Activated CD4-positive, alpha-beta T cell treated with anti-CD3 and anti-CD28 coated beads, Interleukin-2, amount 50 U/mL, for 48 hours (primary cell): ENCODE results near the gene VSTM2A.
"Not testable (repeated sequence)": the region's sequence is repeated elsewhere in the genome, so short reads cannot be mapped to it uniquely, and the experiment has no call there.

Source experiments
- DNase-seq, 2 experiments: peaks; one replicate each; pipeline ENCODE4 v3.0.0-alpha.2; 2020

VSTM2A gene

GRCh38 chr7:54541669-54542625 is at the start of gene VSTM2A:
Gene VSTM2A, plus strand, starts transcription at chr7:54542375. Its CDS starts 356 bp downstream, at chr7:54542731.
- no peak for DNase-seq

- not testable (repeated sequence) for DNase-seq
Observed at GRCh38 chr7:54504531-54504930, 37.6 kb upstream of the VSTM2A start.

GRCh38 chr7:54529568-54529967 is 12.6 kb upstream of the VSTM2A start:
- no peak for DNase-seq

- no peak for DNase-seq
Observed at GRCh38 chr7:54538122-54538521, 4.1 kb upstream of the VSTM2A start.

- no peak for DNase-seq
Observed at GRCh38 chr7:54543051-54543488, 895 bp downstream of the VSTM2A start.

GRCh38 chr7:54544149-54544526 is 2.0 kb downstream of the VSTM2A start:
- DNase-seq, result no peak

- no peak for DNase-seq
Observed at GRCh38 chr7:54544527-54545240, 2.5 kb downstream of the VSTM2A start.

- no peak for DNase-seq
Observed at GRCh38 chr7:54545241-54545563, 3.0 kb downstream of the VSTM2A start.

- no peak for DNase-seq
Observed at GRCh38 chr7:54546081-54546985, 4.2 kb downstream of the VSTM2A start.

GRCh38 chr7:54546986-54547314 is 4.8 kb downstream of the VSTM2A start:
- DNase-seq, result no peak

GRCh38 chr7:54550471-54550870 is 8.3 kb downstream of the VSTM2A start:
- no peak for DNase-seq

- no peak for DNase-seq
Observed at GRCh38 chr7:54556121-54556520, 13.9 kb downstream of the VSTM2A start.

- no peak for DNase-seq
Observed at GRCh38 chr7:54559401-54559800, 17.2 kb downstream of the VSTM2A start.

- DNase-seq, result no peak
Observed at GRCh38 chr7:54560198-54560597, 18.0 kb downstream of the VSTM2A start.

- no peak for DNase-seq
Observed at GRCh38 chr7:54560723-54561122, 18.5 kb downstream of the VSTM2A start.

- no peak for DNase-seq
Observed at GRCh38 chr7:54563329-54563916, 21.2 kb downstream of the VSTM2A start.

GRCh38 chr7:54565432-54565831 is 23.3 kb downstream of the VSTM2A start:
- DNase-seq, result no peak

GRCh38 chr7:54581511-54581910 is 39.3 kb downstream of the VSTM2A start:
- DNase-seq, result no peak

- no peak for DNase-seq
Observed at GRCh38 chr7:54591404-54592386, 49.5 kb downstream of the VSTM2A start.

GRCh38 chr7:54596747-54597146 is 54.6 kb downstream of the VSTM2A start:
- DNase-seq, result no peak

- DNase-seq, result no peak
Observed at GRCh38 chr7:54615537-54615936, 73.4 kb downstream of the VSTM2A start.
